HEK293 (cell line): ENCODE measurements around the gene SPRR4.

ENCODE experiments used
- CTCF ChIA-PET: fragments of 350-600 bp; formaldehyde crosslinking; extraction: SDS; loops from one replicate; lab custom pipeline; 2021; ENCODE audit warnings: antibody characterized with exemption; lab: Yijun Ruan, JAX
- POLR2A ChIA-PET: fragments of 300-600 bp; formaldehyde crosslinking; extraction: SDS; loops from one replicate; lab custom pipeline; 2020; ENCODE audit warnings: antibody characterized with exemption, inconsistent platforms; lab: Yijun Ruan, JAX
- H3K27ac ChIP-seq: fragments of 200-500 bp; sonication (Bioruptor generic); 2 replicates; pipeline ENCODE4 v1.5.1; 2014; ENCODE audit warnings: low read depth, low read length, control low read depth, inconsistent platforms; ENCODE audit errors: extremely low read depth
- H3K36me3 ChIP-seq, 2 experiments: fragments of 200-500 bp in 1 of 2; sonication (Bioruptor generic) in 1 of 2; 1 replicate in 1 of 2; 2 replicates in 1 of 2; pipeline ENCODE4 v1.5.1; 2014 to 2017; ENCODE audit warnings: inconsistent platforms in 2 of 2, low read length in 2 of 2; ENCODE audit not compliant: control insufficient read depth in 2 of 2, insufficient read depth in 1 of 2
- H3K4me1 ChIP-seq: fragments of 200-500 bp; sonication (Bioruptor generic); 2 replicates; pipeline ENCODE4 v1.5.1; 2014; ENCODE audit warnings: mild to moderate bottlenecking, low read length, inconsistent platforms; ENCODE audit not compliant: control insufficient read depth, insufficient read depth
- H3K4me3 ChIP-seq: 2 replicates; pipeline ENCODE4 v1.5.1; 2011; ENCODE audit warnings: low read depth, mild to moderate bottlenecking, control low read depth, low read length, moderate library complexity
- H3K9me3 ChIP-seq: fragments of 200-500 bp; sonication (Bioruptor generic); 2 replicates; pipeline ENCODE4 v1.5.1; 2014; ENCODE audit warnings: low read depth, low read length, inconsistent platforms; ENCODE audit not compliant: control insufficient read depth, insufficient read depth
- EGR2 ChIP-seq: fragments of 450-650 bp; formaldehyde crosslinking; IDR thresholded peaks from 2 replicates; pipeline ENCODE4 v1.5.1; 2016; ENCODE audit warnings: low read depth, missing biosample characterization, missing genetic modification characterization
- GLI2 ChIP-seq: fragments of 450-650 bp; formaldehyde crosslinking; IDR thresholded peaks from 2 replicates; pipeline ENCODE4; 2017; ENCODE audit warnings: missing biosample characterization, missing genetic modification characterization, low read depth, borderline replicate concordance
- GLIS2 ChIP-seq: fragments of 450-650 bp; formaldehyde crosslinking; IDR thresholded peaks from 2 replicates; pipeline ENCODE4 v1.5.1; 2016; ENCODE audit warnings: missing biosample characterization, missing genetic modification characterization
- MEIS1 ChIP-seq: sonication (generic); formaldehyde crosslinking; IDR thresholded peaks from 2 replicates; pipeline ENCODE4 v1.8.1; 2022; ENCODE audit warnings: missing genetic modification reagents, mild to moderate bottlenecking, borderline replicate concordance
- REPIN1 ChIP-seq: fragments of 450-650 bp; formaldehyde crosslinking; IDR thresholded peaks from 2 replicates; pipeline ENCODE4 v1.5.1; 2017; ENCODE audit warnings: missing biosample characterization, missing genetic modification characterization, low read depth
- SCRT2 ChIP-seq: fragments of 450-650 bp; formaldehyde crosslinking; IDR thresholded peaks from 2 replicates; pipeline ENCODE4 v1.5.1; 2016; ENCODE audit warnings: missing biosample characterization, missing genetic modification characterization
- TRIM28 ChIP-seq: IDR thresholded peaks from 2 replicates; pipeline ENCODE4 v1.6.1; 2011; ENCODE audit warnings: low read length, control low read depth, borderline replicate concordance
- ZFP37 ChIP-seq: fragments of 450-650 bp; formaldehyde crosslinking; IDR thresholded peaks from 2 replicates; pipeline ENCODE4 v1.5.1; 2016; ENCODE audit warnings: missing biosample characterization, missing genetic modification characterization
- ZNF133 ChIP-seq: fragments of 450-650 bp; formaldehyde crosslinking; IDR thresholded peaks from 2 replicates; pipeline ENCODE4 v1.5.1; 2016; ENCODE audit warnings: missing biosample characterization, missing genetic modification characterization
- ZNF274 ChIP-seq, 2 experiments: fragments of 200-500 bp in 1 of 2; fragments of 450-650 bp in 1 of 2; sonication (Bioruptor generic) in 1 of 2; formaldehyde crosslinking in 1 of 2; IDR thresholded peaks; 2 replicates each; pipeline versions ENCODE4 v1.5.1 to v1.6.1; 2014 to 2016; ENCODE audit warnings: borderline replicate concordance in 1 of 2, inconsistent platforms in 1 of 2, low read length in 1 of 2, missing biosample characterization in 1 of 2, missing genetic modification characterization in 1 of 2
- ZNF394 ChIP-seq: fragments of 450-650 bp; formaldehyde crosslinking; IDR thresholded peaks from 2 replicates; pipeline ENCODE4 v1.5.1; 2016; ENCODE audit warnings: missing biosample characterization, missing genetic modification characterization, mild to moderate bottlenecking, moderate library complexity, borderline replicate concordance
- ZNF529 ChIP-seq: fragments of 450-650 bp; formaldehyde crosslinking; IDR thresholded peaks from 2 replicates; pipeline ENCODE4 v1.5.1; 2017; ENCODE audit warnings: missing genetic modification characterization, missing biosample characterization; ENCODE audit not compliant: insufficient replicate concordance
- ZNF837 ChIP-seq: fragments of 450-650 bp; formaldehyde crosslinking; IDR thresholded peaks from 2 replicates; pipeline ENCODE4 v1.5.1; 2016; ENCODE audit warnings: missing biosample characterization, missing genetic modification characterization
- ZSCAN16 ChIP-seq: fragments of 450-650 bp; formaldehyde crosslinking; IDR thresholded peaks from 2 replicates; pipeline ENCODE4 v1.5.1; 2016; ENCODE audit warnings: missing biosample characterization, missing genetic modification characterization
- ZXDB ChIP-seq: fragments of 450-650 bp; formaldehyde crosslinking; IDR thresholded peaks from 2 replicates; pipeline ENCODE4 v1.5.1; 2016; ENCODE audit warnings: missing biosample characterization, missing genetic modification characterization
- TF ChIP-seq, protein P1 (sequence below): fragments of 450-650 bp; IDR thresholded peaks from 2 replicates; pipeline ENCODE4 v1.5.1; 2018; ENCODE audit warnings: missing biosample characterization, missing genetic modification characterization
- TF ChIP-seq, protein P2 (sequence below): fragments of 450-650 bp; formaldehyde crosslinking; IDR thresholded peaks from 2 replicates; pipeline ENCODE4 v1.5.1; 2016; ENCODE audit warnings: missing biosample characterization, missing genetic modification characterization
- TF ChIP-seq, protein P3 (sequence below): fragments of 450-650 bp; formaldehyde crosslinking; IDR thresholded peaks from 2 replicates; pipeline ENCODE4 v1.5.0; 2017; ENCODE audit warnings: missing biosample characterization, missing genetic modification characterization, borderline replicate concordance

Gene SPRR4

DNA sequence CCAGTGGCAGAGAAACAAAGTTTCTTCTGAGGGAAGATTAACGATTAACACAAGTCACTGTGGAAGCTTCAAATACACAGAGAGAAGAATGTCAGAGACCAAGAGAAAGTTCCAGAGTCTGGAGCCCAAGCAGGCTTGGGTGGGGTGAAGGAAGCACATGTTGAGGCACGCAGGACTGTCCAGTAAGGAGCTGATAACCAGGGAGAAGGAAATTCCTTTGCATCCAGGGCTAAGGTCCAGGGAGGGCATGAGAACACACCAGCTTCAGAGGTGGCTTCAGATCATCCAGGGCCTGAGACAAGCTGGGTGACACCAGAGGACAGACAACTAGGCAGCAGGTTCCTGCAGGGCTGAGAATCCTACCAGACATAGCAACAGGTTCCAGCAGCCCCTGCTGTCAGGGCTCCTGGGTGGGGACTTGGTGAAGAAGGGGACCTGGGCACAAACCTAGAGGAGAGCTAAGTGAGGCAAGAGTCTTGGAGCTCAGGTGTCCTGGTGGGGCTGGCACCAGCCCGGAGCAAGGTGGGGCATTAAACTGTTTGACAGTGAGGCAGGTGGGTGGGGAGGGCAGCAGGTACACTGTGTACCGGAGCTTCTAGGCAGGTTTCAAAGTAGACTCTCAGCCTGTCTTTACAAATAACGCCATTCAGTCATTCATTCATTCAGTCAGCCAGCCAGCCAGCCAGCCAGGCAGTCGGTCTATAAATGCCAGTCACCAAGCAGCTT is 10.9 kb downstream of the SPRR4 start:
- ChIA-PET CTCF (interaction anchor here (0.7 kb wide), 1 partner anchor 104 kb away, joined by 3 read pairs; no protein-coding TSS in a partner anchor), POLR2A (no interaction called here)
- H3K9me3 ChIP-seq = no peaks in the 10 kb centered on the region
- no peak overlapping the region for H3K4me3 ChIP-seq
- H3K27ac ChIP-seq = no peak overlapping the region
- no peaks in the 10 kb centered on the region for H3K4me1 ChIP-seq
- no peaks in the 10 kb centered on the region for H3K36me3 ChIP-seq
- TF ChIP-seq SCRT2 (tag by site-specific recombination) (peak; percentile 62; the same call in 1 of the 2 replicates), GLIS2 (tag by site-specific recombination) (no peak), MEIS1 (no peak), ZNF837 (tag by site-specific recombination) (no peak), EGR2 (tag by site-specific recombination) (no peak)

DNA sequence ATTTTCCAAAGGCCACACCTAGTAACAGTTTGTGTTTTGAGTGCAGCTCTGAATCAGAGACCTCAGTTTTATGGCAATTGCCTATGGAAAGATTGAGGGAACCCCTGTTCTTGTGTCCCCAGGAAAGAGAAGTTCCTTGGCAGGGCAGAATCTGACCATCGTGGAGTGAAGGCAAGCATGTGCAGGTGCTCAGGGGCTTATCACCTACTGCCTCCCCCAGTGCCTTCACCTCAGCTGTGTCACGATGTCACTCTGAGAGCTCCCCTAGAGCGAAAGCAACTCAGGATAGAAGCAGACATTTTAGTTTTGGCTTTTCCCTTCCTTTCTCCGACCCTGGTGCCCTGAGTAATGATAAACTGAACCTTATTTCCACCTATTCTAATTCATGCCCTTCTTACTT is 11.6 kb downstream of the SPRR4 start:
- POLR2A ChIA-PET = no interaction called here
- no peak overlapping the region for H3K4me3 ChIP-seq
- CTCF ChIA-PET = no interaction called here
- H3K36me3 ChIP-seq = no peaks in the 10 kb centered on the region
- no peaks in the 10 kb centered on the region for H3K9me3 ChIP-seq
- TF ChIP-seq ZNF529 (tag by site-specific recombination) = no peak
- no peak overlapping the region for H3K27ac ChIP-seq
- no peaks in the 10 kb centered on the region for H3K4me1 ChIP-seq

DNA sequence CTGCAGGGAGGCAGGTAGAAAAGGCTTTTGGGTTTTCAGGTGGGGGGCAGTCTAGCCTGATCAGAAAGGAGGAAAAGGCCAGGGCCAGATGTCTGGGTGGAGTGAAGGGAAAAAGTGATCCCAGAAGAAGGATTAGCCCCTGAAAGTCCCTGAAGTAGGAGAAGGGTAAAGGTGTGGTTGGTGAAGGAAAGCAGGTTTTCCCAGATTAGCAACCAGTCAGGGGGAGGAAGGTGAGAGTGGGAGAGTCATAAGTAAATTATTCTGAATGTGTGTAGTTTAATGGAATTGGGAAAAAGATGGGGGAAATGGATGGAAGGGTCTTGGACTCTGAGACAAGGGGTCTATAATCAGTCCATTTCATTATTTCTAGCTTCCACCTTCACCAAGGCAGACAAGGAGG is 12.8 kb downstream of the SPRR4 start:
- no peak overlapping the region for H3K27ac ChIP-seq
- CTCF ChIA-PET = interaction anchor here (1.0 kb wide), 1 partner anchor 111 kb away, joined by 3 read pairs; no protein-coding TSS in a partner anchor
- H3K36me3 ChIP-seq = no peaks in the 10 kb centered on the region
- no peaks in the 10 kb centered on the region for H3K4me1 ChIP-seq
- POLR2A ChIA-PET = no interaction called here
- no peak overlapping the region for H3K4me3 ChIP-seq
- no peaks in the 10 kb centered on the region for H3K9me3 ChIP-seq
- TF ChIP-seq, protein P1, sequence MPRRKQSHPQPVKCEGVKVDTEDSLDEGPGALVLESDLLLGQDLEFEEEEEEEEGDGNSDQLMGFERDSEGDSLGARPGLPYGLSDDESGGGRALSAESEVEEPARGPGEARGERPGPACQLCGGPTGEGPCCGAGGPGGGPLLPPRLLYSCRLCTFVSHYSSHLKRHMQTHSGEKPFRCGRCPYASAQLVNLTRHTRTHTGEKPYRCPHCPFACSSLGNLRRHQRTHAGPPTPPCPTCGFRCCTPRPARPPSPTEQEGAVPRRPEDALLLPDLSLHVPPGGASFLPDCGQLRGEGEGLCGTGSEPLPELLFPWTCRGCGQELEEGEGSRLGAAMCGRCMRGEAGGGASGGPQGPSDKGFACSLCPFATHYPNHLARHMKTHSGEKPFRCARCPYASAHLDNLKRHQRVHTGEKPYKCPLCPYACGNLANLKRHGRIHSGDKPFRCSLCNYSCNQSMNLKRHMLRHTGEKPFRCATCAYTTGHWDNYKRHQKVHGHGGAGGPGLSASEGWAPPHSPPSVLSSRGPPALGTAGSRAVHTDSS (tag by site-specific recombination) = no peak
- TF ChIP-seq REPIN1 (no peak), ZFP37 (tag by site-specific recombination) (no peak), ZXDB (tag by site-specific recombination) (no peak), GLI2 (tag by site-specific recombination) (no peak), ZNF274 (IDR thresholded peaks at IDR 0.05; ENCODE audit: low read length) (no peak), ZNF274 (tag by site-specific recombination; IDR thresholded peaks at IDR 0.05; ENCODE audit: borderline replicate concordance) (no peak), ZNF133 (tag by site-specific recombination) (no peak), ZSCAN16 (no peak), TRIM28 (no peak), ZNF394 (tag by site-specific recombination) (no peak)
- TF ChIP-seq, protein P2, sequence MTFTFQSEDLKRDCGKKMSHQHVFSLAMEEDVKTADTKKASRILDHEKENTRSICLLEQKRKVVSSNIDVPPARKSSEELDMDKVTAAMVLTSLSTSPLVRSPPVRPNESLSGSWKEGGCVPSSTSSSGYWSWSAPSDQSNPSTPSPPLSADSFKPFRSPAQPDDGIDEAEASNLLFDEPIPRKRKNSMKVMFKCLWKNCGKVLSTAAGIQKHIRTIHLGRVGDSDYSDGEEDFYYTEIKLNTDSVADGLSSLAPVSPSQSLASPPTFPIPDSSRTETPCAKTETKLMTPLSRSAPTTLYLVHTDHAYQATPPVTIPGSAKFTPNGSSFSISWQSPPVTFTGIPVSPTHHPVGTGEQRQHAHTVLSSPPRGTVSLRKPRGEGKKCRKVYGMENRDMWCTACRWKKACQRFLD (tag by site-specific recombination) = no peak
- TF ChIP-seq, protein P3, sequence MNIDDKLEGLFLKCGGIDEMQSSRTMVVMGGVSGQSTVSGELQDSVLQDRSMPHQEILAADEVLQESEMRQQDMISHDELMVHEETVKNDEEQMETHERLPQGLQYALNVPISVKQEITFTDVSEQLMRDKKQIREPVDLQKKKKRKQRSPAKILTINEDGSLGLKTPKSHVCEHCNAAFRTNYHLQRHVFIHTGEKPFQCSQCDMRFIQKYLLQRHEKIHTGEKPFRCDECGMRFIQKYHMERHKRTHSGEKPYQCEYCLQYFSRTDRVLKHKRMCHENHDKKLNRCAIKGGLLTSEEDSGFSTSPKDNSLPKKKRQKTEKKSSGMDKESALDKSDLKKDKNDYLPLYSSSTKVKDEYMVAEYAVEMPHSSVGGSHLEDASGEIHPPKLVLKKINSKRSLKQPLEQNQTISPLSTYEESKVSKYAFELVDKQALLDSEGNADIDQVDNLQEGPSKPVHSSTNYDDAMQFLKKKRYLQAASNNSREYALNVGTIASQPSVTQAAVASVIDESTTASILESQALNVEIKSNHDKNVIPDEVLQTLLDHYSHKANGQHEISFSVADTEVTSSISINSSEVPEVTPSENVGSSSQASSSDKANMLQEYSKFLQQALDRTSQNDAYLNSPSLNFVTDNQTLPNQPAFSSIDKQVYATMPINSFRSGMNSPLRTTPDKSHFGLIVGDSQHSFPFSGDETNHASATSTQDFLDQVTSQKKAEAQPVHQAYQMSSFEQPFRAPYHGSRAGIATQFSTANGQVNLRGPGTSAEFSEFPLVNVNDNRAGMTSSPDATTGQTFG = no peak
